Lung microvascular endothelial cell (primary cell): ENCODE data around the gene POLK. TPM values are rescaled to one million over a fixed set of nuclear protein-coding genes. Genes with fewer than 3 reads are reported as not detected.
"Not testable (repeated sequence)": the region's sequence is repeated elsewhere in the genome, so short reads cannot be mapped to it uniquely, and the experiment has no call there.

Source experiments
- DNase-seq, 2 donors: peaks; one replicate each; pipeline versions ENCODE4 v3.0.0 to v3.0.0-alpha.2; 2010; ENCODE audit warnings: low read depth in 2 of 2
- total RNA-seq: library from RNA; depleted of rRNA; stranded (reverse); fragments of >200 nt; gene quantifications from 2 replicates; pipeline ENCODE4 v1.2.1, GENCODE V29; 2014

Gene POLK
- total RNA-seq, 1 donor from 2014 or later, result 30.0 TPM

DNA sequence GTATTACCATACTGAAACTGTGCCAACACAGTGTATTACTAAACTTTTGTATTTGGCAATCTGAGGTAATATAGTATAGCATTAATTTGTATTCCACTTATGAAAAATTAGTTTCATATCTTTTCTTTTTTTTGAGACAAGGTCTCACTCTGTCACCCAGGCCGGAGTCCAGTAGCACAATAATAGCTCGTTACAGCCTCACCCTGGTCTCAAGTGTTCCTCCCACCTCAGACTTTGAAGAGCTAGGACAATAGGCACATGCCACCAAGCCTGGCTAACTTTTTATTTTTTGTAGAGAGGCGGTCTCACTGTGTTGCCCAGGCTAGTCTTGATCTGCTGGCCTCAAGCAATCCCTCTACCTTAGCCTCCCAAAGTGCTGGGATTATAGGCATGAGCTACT, 36.1 kb downstream of the POLK start:
- DNase-seq, result no peak

DNA sequence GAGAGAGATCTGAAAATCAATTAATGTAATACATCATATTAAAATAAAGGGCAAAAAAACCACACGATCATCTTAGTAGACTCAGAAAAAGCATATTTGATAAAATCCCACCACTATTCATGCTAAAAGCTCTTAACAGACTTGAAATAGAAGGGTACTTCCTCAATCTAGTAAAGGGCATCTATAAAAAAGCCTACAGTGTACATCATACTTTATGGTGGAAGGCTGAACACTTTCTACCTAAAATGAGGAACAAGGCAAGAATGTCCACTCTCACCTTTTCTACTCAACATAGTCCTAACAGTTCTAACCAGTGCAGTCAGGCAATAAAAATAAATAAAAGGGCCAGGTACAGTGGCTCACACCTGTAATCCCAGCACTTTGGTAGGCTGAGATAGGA, 38.9 kb downstream of the POLK start:
- no peak for DNase-seq

DNA sequence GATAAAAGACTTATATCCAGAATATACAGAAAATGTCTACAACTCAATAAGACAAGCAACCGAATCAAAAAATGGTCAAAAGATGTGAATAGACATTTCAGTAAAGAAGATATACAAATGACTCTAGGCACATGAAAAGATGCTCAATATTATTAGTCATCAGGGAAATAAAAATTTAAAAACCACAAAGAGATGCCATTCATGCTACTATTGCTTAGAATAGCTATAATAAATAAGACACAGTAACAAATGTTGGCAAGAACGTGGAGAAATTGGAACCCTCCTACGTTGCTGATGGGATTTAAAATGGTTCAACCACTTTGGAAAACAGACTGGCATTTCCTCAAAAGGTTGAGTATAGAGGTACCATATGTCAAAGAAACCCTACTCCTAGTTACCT, 39.8 kb downstream of the POLK start:
- DNase-seq, result no peak

DNA sequence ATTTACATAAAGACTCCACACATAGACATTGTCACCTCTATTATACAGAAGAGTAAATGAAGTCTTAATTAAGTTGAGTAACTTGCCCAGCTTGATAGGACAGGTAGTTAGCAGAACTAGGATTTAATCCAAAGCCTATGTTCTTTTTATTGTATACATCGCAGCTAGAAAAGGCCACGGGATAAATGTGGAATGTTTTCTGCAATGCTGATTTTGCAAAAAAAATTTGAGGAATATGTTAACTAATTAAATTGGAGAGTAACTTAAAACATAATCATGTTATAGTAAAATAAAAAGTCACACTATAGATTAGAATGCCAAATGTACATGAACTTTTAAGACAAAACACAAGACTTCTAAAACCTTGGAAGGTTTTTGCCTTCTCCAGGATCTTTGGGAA, 41.1 kb downstream of the POLK start:
- no peak for DNase-seq

DNA sequence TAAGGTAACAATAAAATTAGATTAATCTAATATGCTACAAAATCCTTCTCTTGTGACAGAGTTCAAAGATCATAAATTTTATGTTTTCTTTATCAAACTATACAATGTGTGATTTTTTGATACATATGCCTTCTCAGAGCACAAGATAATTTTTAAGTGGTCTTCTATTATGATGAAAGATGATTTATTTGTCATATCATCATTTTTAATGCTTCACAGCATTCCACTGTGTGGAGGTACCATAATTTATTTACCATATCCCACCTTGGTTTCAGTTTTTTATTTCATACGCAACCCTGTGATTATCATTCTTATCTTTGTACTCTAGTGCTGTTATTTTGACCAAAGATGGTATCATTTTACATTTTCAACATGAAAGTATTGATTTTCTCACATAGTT, 41.7 kb downstream of the POLK start:
- DNase-seq, result no peak

DNA sequence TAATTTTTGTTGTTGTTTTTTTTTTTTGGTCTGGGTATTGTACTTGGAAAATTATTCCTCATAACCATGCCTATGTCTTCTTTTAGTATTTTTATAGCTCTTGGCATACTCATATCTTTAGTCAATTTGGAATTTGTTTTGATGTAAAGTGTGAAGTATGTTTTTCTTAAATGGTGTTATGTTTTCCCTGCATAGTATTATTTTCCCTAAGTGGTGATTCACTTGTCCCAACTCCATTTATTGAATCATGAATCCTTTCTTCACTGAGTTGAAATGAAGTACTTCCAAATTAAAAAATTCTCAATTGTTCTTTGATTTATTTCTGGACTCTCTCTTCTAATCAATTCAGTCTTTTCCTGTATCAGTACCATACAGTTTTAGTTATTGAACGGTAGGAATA, 46.5 kb downstream of the POLK start:
- DNase-seq, result peak; percentile 31 to 71

DNA sequence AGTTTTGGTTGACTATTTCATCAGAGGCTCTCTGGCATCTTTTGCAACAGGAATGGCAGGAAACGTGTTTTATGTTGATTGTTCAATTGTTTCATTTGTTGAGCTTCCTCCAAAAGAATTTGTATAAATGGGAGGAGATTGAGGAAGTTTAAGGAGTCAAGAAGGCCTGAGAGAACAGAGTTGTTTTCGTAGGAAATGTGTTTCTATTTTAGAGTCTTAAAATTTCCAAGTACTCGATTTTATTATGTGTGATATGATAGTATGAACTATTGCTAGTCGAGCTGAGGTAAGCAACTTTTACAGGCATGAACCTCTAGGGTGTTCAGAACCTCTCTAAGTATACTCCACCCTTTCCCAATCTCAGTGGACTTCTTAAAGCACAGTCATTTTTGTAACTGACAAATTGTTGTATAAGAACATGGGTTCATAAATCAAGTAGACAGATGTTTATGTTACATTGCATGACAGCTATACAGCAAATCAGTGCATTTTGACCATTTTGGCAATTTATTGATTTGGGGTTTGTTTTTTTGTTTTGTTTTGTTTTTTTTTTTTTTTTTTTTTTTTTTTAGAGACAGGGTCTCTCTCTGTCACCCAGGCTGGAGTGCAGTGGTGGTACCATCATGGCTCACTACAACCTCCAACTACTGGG, 47.4 kb downstream of the POLK start:
- peak; percentile 79 to 87 for DNase-seq

DNA sequence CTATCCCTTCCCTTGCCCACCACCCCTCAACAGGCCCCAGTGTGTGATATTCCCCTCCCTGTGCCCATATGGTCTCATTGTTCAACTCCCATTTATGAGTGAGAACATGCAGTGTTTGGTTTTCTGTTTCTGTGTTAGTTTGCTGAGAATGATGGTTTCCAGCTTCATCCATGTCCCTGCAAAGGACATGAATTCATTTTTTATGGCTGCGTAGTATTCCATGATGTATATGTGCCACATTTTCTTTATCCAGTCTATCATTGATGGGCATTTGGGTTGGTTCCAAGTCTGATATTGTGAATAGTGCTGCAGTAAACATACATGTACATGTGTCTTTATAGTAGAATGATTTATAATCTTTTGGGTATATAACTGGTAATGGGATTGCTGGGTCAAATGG, 49.0 kb downstream of the POLK start:
- DNase-seq, result not testable (repeated sequence)

DNA sequence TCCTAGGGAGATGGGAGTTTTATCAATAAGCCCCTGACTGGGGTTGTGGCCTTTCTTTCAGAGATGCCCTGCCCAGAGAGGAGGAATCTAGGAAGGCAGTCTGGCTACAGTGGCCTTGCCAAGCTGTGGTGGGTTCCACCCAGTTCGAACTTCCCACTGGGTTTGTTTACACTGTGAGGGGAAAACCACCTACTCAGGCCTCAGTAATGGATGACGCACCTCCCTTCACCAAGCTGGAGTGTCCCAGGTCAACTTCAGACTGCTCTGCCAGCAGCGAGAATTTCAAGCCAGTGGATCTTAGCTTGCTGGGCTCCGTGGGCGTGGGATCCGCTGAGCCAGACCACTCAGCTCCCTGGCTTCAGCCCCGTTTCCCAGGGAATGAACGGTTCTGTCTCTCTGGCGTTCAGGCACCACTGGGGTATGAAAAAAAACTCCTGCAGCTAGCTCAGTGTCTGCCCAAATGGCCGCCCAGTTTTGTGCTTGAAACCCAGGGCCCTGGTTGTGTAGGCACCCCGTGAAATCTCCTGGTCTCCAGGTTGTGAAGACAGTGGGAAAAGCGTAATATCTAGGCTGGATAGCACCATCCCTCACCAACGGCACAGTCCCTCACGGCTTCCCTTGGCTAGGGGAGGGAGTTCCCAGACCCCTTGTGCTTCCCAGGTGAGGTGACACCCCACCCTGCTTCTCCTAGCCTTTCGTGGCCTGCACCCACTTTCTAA, 54.5 kb downstream of the POLK start:
- peak; percentile 56 to 92 for DNase-seq

DNA sequence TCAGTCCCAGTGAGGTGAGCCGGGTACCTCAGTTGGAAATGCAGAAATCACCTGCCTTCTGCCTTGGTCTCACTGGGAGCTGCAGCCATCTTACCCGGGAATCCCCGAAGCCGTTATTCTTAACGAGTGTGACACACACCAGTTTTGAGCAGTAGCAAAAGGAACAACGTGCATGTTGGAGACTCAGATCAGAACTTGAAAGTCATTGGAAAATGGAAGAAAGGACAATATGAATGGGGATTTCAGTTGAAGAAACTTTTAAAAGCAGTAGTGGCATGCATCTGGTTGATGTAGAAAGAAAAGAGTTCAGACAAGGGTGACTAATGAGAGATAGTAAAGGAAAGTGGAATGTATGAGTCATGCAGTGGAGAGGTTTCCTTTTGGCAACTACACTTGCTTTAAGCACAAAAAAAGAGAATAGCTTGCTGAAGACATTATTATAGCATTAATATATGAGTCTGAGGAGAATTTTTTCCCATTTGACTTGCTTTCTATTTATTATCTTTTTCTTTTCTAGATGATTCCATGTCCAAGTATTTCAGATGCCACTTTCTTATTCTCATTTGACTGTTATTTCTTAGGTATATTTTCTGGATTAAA, 55.1 kb downstream of the POLK start:
- peak; percentile 93 to 96 for DNase-seq

DNA sequence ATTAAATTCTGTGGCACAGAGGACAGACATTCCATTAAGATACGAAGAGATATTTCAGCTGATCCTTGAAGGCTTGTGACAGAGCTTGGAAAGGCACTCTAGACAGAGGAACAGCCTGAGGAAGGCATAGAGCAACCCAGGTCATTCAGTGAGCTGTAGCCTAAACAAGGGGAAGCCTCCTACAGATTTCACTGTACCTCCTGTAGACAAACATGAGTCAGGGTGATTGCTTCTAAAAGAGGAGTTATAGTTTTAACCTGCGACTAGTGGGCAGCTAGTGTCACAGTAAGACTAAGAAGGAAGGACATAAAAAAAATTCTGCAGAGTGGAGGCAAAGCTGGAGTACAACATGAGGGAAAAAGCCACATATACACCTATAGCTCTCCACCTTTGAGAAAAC, 56.0 kb downstream of the POLK start:
- peak in 1 of 2 donors; percentile 56 for DNase-seq

DNA sequence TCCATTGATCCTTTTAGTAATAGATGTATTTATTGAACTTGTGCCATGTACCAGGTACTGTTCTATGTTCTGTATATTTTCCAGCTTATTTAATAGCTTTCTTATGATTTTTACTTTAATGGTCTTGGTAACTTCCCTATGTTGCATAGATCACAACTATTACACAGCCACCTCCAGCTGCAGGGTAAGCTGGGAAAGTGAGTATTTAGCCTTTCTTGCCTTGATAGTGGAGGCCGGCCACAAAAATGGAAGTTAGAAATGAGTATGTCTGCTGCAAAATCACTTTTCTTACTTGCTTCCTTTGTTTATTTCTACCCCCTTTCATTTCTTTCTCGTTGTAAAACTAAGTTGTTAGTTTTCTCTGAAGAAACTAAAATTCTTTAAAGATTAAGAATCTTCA, 56.5 kb downstream of the POLK start:
- DNase-seq, result no peak

DNA sequence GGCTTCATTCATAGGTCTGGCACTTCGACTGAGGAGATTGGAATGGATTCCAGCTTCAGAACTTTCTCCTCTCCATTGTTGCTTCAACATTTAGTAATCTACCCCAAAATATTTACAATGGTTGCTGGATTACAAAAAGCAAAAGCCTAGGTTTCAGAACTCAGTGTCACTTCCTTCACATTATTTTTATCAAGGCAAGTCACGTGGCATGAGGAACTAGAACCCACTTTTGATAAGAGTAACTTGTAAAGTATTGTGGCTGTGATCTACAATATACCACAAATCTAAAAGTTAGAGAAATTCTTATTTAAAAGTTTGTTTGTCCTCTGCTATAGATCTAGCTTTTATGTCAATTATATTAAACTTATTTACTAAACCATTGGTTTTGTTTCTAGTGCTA, 59.9 kb downstream of the POLK start:
- DNase-seq, result no peak

DNA sequence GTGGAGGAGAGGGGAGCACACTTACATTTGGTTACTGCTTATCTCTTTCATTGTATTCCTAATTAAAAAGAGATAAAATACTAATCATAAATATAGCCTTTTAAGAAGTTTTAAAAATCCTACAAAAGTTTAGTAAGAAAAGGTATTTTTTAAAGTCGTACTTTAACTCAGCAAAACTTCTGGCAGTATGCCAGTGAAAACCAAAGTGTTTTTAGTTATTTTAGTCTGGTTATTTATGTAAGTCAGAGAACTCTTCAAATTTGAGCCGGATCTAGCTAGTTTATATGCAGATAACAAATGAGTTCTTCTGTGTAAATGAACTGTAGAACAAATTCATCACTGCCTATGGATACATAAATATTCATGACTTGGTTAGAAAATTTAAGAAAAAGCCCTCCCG, 63.1 kb downstream of the POLK start:
- DNase-seq, result peak in 1 of 2 donors; percentile 22

DNA sequence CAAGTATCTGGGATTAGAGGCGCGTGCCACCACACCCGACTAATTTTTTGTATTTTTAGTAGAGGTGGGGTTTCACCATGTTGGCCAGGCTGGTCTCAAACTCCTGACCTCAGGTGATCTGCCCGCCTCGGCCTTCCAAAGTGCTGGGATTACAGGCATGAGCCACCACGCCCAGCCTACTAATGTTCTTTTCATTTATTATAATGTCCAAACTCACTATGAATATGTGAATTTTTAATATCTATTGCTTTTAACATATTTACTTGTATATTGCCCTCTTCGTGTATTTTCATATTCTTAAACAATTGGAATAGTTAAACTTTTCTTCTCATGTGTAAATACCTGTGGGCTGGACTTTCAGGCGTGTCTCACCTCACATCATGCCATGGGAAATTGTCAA, 66.6 kb downstream of the POLK start:
- not testable (repeated sequence) for DNase-seq

DNA sequence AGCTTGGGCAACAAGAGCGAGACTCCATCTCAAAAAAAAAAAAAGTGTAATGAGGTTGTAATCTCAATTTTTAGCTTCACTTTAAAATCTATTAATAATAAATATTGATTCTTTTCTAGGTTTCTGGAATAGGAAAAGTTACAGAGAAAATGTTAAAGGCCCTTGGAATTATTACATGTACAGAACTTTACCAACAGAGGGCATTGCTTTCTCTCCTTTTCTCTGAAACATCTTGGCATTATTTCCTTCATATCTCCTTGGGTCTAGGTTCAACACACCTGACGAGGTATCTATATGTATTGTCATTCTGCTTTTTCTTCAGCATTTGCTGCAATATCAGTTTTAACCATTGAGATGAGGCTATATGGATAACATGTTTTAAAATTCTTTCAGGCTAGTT, 73.0 kb downstream of the POLK start:
- DNase-seq, result no peak

DNA sequence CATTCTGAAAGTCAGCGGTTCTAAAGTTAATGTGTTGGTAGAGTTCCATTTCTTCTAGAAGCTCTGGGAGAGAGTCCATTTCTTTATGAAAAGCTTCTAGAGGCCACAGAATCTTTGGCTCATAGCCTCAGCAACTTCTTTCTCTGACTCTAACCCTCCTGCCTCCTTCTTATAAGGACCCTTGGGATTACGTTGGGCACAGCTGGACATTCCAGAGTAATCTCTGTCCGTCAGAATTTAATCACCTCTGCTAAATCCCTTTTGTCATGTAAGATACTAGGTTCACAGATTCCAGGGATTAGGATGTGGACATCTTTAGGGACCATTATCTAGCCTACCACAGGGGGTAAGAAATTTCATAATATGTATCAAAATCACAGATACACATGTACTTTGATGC, 77.0 kb downstream of the POLK start:
- no peak for DNase-seq

DNA sequence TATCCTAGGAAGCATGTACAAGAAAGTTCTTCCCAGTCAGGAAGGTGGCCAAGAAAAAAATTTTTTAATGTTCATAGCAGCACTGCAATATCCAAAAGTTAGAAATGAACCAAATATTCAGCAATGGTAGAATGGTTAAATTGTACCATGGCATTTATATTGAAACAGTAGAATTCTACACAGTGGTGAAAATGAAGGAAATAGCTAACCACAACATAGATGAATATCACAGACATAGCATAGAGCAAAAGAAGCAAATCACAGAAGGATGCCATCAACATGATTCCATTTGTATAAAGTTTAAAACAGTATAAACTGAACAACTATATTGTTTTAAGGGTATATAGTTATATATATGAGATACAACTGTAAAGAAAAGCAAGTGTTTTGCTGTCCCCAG, 88.8 kb downstream of the POLK start:
- no peak for DNase-seq

DNA sequence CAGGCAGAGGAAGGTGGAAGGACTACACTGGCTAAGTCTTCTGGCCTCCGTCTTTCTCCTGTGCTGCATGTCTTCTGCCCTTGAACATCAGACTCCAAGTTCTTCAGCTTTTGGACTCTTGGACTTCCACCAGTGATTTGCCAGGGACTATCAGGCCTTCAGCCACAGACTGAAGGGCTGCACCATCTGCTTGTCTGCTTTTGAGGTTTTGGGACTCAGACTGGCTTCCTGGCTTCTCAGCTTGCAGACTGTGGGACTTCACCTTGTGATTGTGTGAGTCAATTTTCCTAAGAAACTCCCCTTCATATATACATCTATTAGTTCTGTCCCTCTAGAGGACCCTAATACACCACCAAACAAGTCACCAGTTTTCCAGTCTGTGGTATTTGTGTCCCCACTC, 89.9 kb downstream of the POLK start:
- peak in 1 of 2 donors; percentile 16 for DNase-seq

DNA sequence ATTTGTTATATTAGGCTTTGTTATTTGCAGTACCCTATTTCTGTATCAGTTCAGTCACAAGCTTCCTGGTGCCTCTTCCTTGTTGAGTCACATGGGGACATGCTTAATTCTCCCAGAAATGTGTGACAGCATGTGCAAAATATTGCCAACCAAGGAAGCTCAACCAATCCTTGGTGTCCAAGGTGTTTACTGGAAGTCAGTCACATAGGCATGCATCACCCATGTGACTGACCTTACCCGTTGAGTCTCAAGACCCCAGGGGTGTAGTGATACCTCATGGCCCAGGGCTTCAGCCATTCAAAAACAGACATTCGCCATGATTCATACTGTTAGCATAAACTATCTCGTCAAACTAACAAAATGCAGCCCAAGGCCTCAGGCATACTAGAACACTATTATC, 90.3 kb downstream of the POLK start:
- DNase-seq, result peak in 1 of 2 donors; percentile 30

DNA sequence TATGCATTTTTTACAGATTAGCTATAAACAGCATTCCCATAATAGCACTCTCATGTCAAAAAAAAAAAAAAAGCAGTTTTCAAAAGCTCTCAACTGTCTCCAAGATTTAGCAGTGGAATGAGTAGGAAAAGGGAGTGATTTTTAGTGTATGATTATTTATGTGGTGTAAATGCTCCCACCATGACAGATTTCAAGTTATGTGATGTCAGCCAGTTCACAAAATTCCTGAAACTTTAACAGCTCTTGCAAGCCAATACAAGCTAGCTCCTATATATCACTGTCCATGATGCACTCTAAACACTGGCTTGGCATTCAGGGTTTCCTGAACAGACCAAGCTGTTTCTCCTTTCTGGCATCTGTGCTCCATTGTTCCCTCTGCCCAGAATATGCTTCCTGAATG, 91.7 kb downstream of the POLK start:
- DNase-seq, result peak; percentile 45 to 67

DNA sequence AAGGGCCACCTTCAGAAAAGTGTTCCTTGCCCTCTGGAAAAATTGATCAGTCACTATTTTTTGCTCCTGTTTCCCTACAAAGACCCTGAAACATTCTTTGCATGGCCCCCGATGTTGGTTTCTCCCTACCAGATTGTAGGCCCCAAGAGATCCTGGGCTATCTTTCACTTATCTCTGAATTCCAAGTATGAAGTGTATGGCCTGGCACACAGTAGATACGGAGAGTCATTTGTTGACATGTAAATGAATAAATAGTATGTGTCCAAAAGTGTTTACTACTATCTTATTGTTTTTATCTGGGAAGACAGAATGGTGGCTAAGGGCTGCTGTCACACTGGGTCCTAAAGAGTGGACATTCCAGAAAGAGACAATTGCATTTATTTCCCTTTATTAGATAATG, 92.1 kb downstream of the POLK start:
- no peak for DNase-seq

DNA sequence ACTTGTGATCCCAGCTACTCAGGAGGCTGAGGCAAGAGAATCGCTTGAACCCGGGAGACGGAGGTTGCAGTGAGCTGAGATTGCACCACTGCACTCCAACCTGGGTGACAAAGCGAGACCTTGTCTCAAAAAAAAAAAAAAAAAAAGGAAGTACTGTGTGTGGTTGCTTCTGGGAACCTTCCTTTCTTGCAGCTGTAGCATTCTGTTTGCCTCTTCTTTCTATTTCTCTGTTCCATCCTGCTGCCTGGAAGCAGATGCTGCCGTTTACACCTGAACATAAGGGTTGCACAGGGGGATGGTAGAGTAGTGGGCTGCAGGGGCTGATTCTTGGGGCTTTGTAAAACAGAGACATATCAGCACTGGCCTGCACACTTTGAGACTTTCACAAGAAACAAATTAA, 95.7 kb downstream of the POLK start:
- DNase-seq, result not testable (repeated sequence)
